ENCODE results near the gene SEPTIN6. TPM values are rescaled to one million over a fixed set of nuclear protein-coding genes. Genes with fewer than 3 reads are reported as not detected.

The SEPTIN6 gene
- total and polyA plus RNA-seq, 9 donors = 4.6 to 37.9 (median 13.5) TPM

DNA sequence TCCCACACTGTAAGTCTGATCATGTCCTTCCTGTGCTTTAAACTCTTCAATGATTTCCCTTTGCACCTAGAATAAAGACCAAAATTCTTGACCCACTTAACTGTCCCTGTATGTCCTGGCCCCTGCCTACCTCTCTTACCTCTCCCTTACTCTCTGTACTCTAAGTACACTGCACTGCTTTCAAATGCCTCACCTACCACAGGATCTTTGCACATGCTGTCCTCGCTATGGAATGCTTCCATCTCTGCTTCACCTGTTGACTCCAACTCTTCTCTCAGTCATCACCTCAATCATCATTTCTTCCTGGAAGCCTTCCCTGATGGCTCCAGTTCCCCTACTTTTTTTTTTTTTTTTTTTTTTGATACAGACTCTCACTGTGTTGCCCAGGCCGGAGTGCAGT is 29.0 kb upstream of the SEPTIN6 start:
- Histone ChIP-seq H3K27ac (no peak overlapping the region), H3K36me3 (no peaks in the 10 kb centered on the region), H3K4me3 (no peak overlapping the region), H3K9me3 (no peaks in the 10 kb centered on the region), H3K4me1 (ENCODE audit: insufficient read depth) (no peaks in the 10 kb centered on the region), H3K27me3 (no peaks in the 10 kb centered on the region)
- 87 to 97% (median 91%) methylated on average over 2 of the region's 2 CpGs for WGBS, 3 donors
- no peak for DNase-seq
- TF ChIP-seq EP300 (IDR thresholded peaks at IDR 0.05) = no peak
- no peak for TF ChIP-seq POLR2A (IDR thresholded peaks at IDR 0.05)
- TF ChIP-seq, protein P1, sequence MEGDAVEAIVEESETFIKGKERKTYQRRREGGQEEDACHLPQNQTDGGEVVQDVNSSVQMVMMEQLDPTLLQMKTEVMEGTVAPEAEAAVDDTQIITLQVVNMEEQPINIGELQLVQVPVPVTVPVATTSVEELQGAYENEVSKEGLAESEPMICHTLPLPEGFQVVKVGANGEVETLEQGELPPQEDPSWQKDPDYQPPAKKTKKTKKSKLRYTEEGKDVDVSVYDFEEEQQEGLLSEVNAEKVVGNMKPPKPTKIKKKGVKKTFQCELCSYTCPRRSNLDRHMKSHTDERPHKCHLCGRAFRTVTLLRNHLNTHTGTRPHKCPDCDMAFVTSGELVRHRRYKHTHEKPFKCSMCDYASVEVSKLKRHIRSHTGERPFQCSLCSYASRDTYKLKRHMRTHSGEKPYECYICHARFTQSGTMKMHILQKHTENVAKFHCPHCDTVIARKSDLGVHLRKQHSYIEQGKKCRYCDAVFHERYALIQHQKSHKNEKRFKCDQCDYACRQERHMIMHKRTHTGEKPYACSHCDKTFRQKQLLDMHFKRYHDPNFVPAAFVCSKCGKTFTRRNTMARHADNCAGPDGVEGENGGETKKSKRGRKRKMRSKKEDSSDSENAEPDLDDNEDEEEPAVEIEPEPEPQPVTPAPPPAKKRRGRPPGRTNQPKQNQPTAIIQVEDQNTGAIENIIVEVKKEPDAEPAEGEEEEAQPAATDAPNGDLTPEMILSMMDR (IDR thresholded peaks at IDR 0.05) = no peak
- intact Hi-C loops (cut with DNase I) = no loop called here

DNA sequence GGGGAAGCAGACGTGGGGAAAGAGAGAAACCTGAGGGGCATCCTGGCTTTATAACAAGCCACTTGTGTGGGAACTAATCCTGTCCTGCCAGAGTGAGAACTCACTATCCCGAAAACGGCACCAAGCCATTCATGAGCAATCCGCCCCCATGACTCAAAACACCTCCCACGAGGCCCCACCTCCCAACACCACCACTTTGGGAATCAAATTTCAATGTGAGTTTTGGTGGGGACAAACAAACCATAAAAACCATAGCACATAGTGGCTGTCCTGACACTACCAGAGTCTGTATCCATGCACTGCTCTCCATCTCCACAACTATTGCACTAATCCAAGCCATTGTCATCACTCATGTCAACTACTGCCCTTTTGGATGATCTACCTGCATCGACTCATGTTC is 28.5 kb upstream of the SEPTIN6 start:
- H3K9me3 ChIP-seq = no peaks in the 10 kb centered on the region
- no peak for TF ChIP-seq POLR2A (IDR thresholded peaks at IDR 0.05)
- TF ChIP-seq, protein P1 (IDR thresholded peaks at IDR 0.05) = no peak
- no peak for TF ChIP-seq EP300 (IDR thresholded peaks at IDR 0.05)
- intact Hi-C loops (cut with DNase I) = no loop called here
- no peaks in the 10 kb centered on the region for H3K36me3 ChIP-seq
- DNase-seq = no peak
- H3K27me3 ChIP-seq = no peaks in the 10 kb centered on the region
- H3K4me3 ChIP-seq = no peak overlapping the region
- H3K4me1 ChIP-seq (ENCODE audit: insufficient read depth) = no peaks in the 10 kb centered on the region
- WGBS, 3 donors = 61 to 63% (median 62%) methylated on average over 6 of the region's 6 CpGs
- no peak overlapping the region for H3K27ac ChIP-seq

DNA sequence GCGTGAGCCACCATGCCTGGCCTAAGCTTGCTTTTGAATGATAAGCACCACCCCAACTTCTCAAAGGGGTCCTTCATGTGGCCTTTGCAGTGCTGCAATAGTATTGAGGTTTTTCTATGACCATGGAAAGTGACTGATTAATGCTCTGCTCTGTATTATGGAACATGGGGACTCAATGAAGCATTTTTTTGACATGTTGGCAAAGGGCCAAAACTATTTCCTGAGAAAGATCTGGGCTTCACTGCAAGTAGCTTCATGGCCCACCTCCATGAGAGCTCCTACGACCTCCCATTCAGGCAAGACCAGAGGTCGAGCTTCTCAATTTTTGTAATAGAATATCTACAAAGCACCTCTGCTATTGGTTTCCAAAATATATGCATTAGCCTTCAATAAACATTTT is 16.7 kb upstream of the SEPTIN6 start:
- 76 to 88% (median 82%) methylated on average over 3 of the region's 3 CpGs for WGBS, 3 donors
- H3K36me3 ChIP-seq = no peaks in the 10 kb centered on the region
- TF ChIP-seq EP300 (IDR thresholded peaks at IDR 0.05) (no peak), POLR2A (IDR thresholded peaks at IDR 0.05) (no peak)
- TF ChIP-seq, protein P1 (IDR thresholded peaks at IDR 0.05) = no peak
- H3K9me3 ChIP-seq = no peaks in the 10 kb centered on the region
- H3K27ac ChIP-seq = no peak overlapping the region
- H3K4me3 ChIP-seq = no peak overlapping the region
- no peaks in the 10 kb centered on the region for H3K4me1 ChIP-seq (ENCODE audit: insufficient read depth)
- no peak for DNase-seq
- intact Hi-C loops (cut with DNase I) = no loop called here
- H3K27me3 ChIP-seq = no peaks in the 10 kb centered on the region

DNA sequence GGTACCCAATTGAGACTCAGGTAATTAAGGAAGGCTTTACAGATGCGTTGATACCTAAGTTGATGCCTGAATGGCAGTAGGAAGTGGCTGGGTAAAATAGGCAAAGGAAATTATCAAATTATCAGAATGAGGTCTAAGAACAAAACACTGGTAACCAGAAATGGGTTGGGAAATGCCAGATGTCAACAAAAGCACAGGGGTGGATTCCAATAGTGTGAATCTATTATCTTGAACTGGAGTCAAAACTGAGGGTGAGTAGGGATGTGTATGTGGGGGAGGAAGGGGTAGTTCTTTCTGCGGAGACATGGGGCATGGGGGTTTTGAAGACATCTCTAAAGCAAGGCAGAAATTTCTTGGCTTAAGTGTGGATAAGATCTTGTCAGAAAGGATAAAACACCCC is 16.0 kb upstream of the SEPTIN6 start:
- intact Hi-C loops (cut with DNase I) = no loop called here
- H3K9me3 ChIP-seq = no peaks in the 10 kb centered on the region
- no peak overlapping the region for H3K27ac ChIP-seq
- H3K4me3 ChIP-seq = no peak overlapping the region
- H3K4me1 ChIP-seq (ENCODE audit: insufficient read depth) = no peaks in the 10 kb centered on the region
- 73 to 81% (median 75%) methylated on average over 2 of the region's 2 CpGs for WGBS, 3 donors
- no peaks in the 10 kb centered on the region for H3K36me3 ChIP-seq
- TF ChIP-seq POLR2A (IDR thresholded peaks at IDR 0.05) (no peak), EP300 (IDR thresholded peaks at IDR 0.05) (no peak)
- TF ChIP-seq, protein P1 (IDR thresholded peaks at IDR 0.05) = no peak
- H3K27me3 ChIP-seq = no peaks in the 10 kb centered on the region
- DNase-seq = no peak

DNA sequence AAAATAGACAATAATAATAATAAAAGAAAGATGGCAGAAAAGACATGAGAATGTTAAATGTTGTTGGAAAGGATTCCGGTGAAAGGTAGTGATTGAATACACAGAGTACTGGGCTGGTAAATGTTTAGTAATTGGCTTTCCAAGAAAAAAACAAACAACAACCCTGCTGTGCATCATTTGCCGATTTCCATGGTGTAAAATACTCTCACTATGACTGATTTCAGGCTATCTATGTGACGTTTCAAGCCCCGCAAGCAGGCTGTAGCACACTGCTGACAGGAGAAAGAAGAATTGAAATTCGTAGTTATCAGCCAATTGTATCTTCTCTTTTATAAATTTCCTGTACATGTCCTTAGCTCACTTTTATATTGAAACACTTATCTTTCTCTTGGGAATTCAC is 13.6 kb upstream of the SEPTIN6 start:
- no peak for DNase-seq
- intact Hi-C loops (cut with DNase I) = no loop called here
- H3K9me3 ChIP-seq = no peaks in the 10 kb centered on the region
- no peak overlapping the region for H3K4me3 ChIP-seq
- WGBS, 3 donors = 59 to 69% (median 61%) methylated on average over 5 of the region's 5 CpGs
- no peak overlapping the region for H3K27ac ChIP-seq
- H3K36me3 ChIP-seq = no peaks in the 10 kb centered on the region
- H3K4me1 ChIP-seq (ENCODE audit: insufficient read depth) = no peaks in the 10 kb centered on the region
- H3K27me3 ChIP-seq = no peaks in the 10 kb centered on the region
- TF ChIP-seq POLR2A (IDR thresholded peaks at IDR 0.05) = no peak
- TF ChIP-seq, protein P1 (IDR thresholded peaks at IDR 0.05) = no peak
